H9 (cell line): ENCODE measurements around the gene UTP11. TPM values are rescaled to one million over a fixed set of nuclear protein-coding genes. Genes with fewer than 3 reads are reported as not detected.

Experiments
- DNase-seq: peaks from one replicate; pipeline ENCODE4 v3.0.0-alpha.2; 2017
- H2AFZ ChIP-seq: one replicate; pipeline ENCODE4 v1.6.1; 2013; ENCODE audit warnings: mild to moderate bottlenecking, low read length, control low read depth, moderate library complexity
- H2AK5ac ChIP-seq: 2 replicates; pipeline ENCODE4 v1.6.1; 2013; ENCODE audit warnings: low read length, control low read depth, mixed read lengths; ENCODE audit not compliant: insufficient read length
- H2BK120ac ChIP-seq: one replicate; pipeline ENCODE4 v1.6.1; 2013; ENCODE audit warnings: low read depth, mild to moderate bottlenecking, low read length, control low read depth, inconsistent platforms; ENCODE audit not compliant: poor library complexity, severe bottlenecking
- H2BK12ac ChIP-seq: 2 replicates; pipeline ENCODE4 v1.6.1; 2013; ENCODE audit warnings: low read length, control low read depth, mixed read lengths, low read depth; ENCODE audit not compliant: insufficient read length
- H2BK15ac ChIP-seq: 2 replicates; pipeline ENCODE4 v1.6.1; 2013; ENCODE audit warnings: low read depth, low read length, control low read depth
- H2BK20ac ChIP-seq: one replicate; pipeline ENCODE4 v1.6.1; 2013; ENCODE audit warnings: low read depth, mild to moderate bottlenecking, low read length, control low read depth, inconsistent platforms; ENCODE audit not compliant: poor library complexity, severe bottlenecking
- H2BK5ac ChIP-seq: 2 replicates; pipeline ENCODE4 v1.6.1; 2013; ENCODE audit warnings: low read length, control low read depth, mixed read lengths; ENCODE audit not compliant: insufficient read length
- H3K14ac ChIP-seq: 2 replicates; pipeline ENCODE4 v1.6.1; 2013; ENCODE audit warnings: low read length, control low read depth; ENCODE audit not compliant: insufficient read depth
- H3K18ac ChIP-seq: 2 replicates; pipeline ENCODE4 v1.6.1; 2013; ENCODE audit warnings: low read depth, mild to moderate bottlenecking, mixed read lengths, low read length, control low read depth; ENCODE audit not compliant: insufficient read length
- H3K23ac ChIP-seq: 2 replicates; pipeline ENCODE4 v1.6.1; 2013; ENCODE audit warnings: low read length, control low read depth, mixed read lengths, low read depth; ENCODE audit not compliant: insufficient read length
- H3K23me2 ChIP-seq: 2 replicates; pipeline ENCODE4 v1.6.1; 2013; ENCODE audit warnings: low read depth, mild to moderate bottlenecking, mixed read lengths, low read length, control low read depth; ENCODE audit not compliant: insufficient read length, poor library complexity, severe bottlenecking
- H3K27ac ChIP-seq: 2 replicates; pipeline ENCODE4 v1.5.1; 2013; ENCODE audit warnings: low read length, control low read depth, mixed read lengths, low read depth; ENCODE audit not compliant: insufficient read length
- H3K27me3 ChIP-seq: 2 replicates; pipeline ENCODE4 v1.6.1; 2013; ENCODE audit warnings: low read length, control low read depth, inconsistent platforms; ENCODE audit not compliant: insufficient read depth
- H3K4ac ChIP-seq: 2 replicates; pipeline ENCODE4 v1.6.1; 2013; ENCODE audit warnings: low read depth, mild to moderate bottlenecking, control low read depth, inconsistent platforms, low read length, moderate library complexity
- H3K4me1 ChIP-seq: 2 replicates; pipeline ENCODE4 v1.6.1; 2013; ENCODE audit warnings: low read length, control low read depth, inconsistent platforms; ENCODE audit not compliant: insufficient read depth
- H3K4me2 ChIP-seq: 2 replicates; pipeline ENCODE4 v1.6.1; 2013; ENCODE audit warnings: low read length, control low read depth, mixed read lengths; ENCODE audit not compliant: insufficient read length, insufficient read depth
- H3K56ac ChIP-seq: 2 replicates; pipeline ENCODE4 v1.6.1; 2013; ENCODE audit warnings: low read depth, mild to moderate bottlenecking, mixed read lengths, low read length, control low read depth; ENCODE audit not compliant: insufficient read length
- H3K79me1 ChIP-seq: 2 replicates; pipeline ENCODE4 v1.6.1; 2013; ENCODE audit warnings: low read depth, mild to moderate bottlenecking, moderate library complexity, low read length, control low read depth, inconsistent platforms; ENCODE audit not compliant: insufficient read depth, poor library complexity, severe bottlenecking
- H3K79me2 ChIP-seq: 2 replicates; pipeline ENCODE4 v1.6.1; 2013; ENCODE audit warnings: low read length, control low read depth, inconsistent platforms; ENCODE audit not compliant: insufficient read depth
- H3K9ac ChIP-seq: 2 replicates; pipeline ENCODE4 v1.6.1; 2013; ENCODE audit warnings: low read length, control low read depth, mixed read lengths; ENCODE audit not compliant: insufficient read length; ENCODE audit errors: extremely low read depth
- H3K9me3 ChIP-seq: one replicate; pipeline ENCODE4 v1.6.1; 2013; ENCODE audit warnings: low read depth, low read length, inconsistent platforms; ENCODE audit not compliant: control insufficient read depth
- H3T11ph ChIP-seq: one replicate; pipeline ENCODE4 v1.6.1; 2013; ENCODE audit warnings: mild to moderate bottlenecking, low read length, control low read depth, inconsistent platforms
- H4K20me1 ChIP-seq: one replicate; pipeline ENCODE4 v1.6.1; 2013; ENCODE audit not compliant: control insufficient read depth, insufficient read length, insufficient read depth
- H4K5ac ChIP-seq: 2 replicates; pipeline ENCODE4 v1.6.1; 2013; ENCODE audit warnings: low read depth, mild to moderate bottlenecking, mixed read lengths, low read length, control low read depth; ENCODE audit not compliant: insufficient read length
- H4K8ac ChIP-seq: replicated peaks from 2 replicates; pipeline ENCODE4 v1.6.1; 2013; ENCODE audit warnings: low read length, control low read depth, mixed read lengths, low read depth; ENCODE audit not compliant: insufficient read length
- H4K91ac ChIP-seq: 2 replicates; pipeline ENCODE4 v1.6.1; 2013; ENCODE audit warnings: low read depth, mild to moderate bottlenecking, moderate library complexity, mixed read lengths, low read length, control low read depth; ENCODE audit not compliant: insufficient read length
- H3K27ac Mint-ChIP-seq, 3 experiments: 2 replicates in 2 of 3; 3 replicates in 1 of 3; pipeline ENCODE4 v1.8.0; 2020 to 2021; ENCODE audit warnings: mixed read lengths in 3 of 3, mild to moderate bottlenecking in 1 of 3, moderate library complexity in 1 of 3
- H3K27me3 Mint-ChIP-seq: 2 replicates; pipeline ENCODE4 v1.8.0; 2021; ENCODE audit warnings: low read depth, mild to moderate bottlenecking, moderate library complexity, mixed read lengths
- H3K36me3 Mint-ChIP-seq, 3 experiments: 2 replicates in 2 of 3; 3 replicates in 1 of 3; pipeline ENCODE4 v1.8.0; 2020 to 2021; ENCODE audit warnings: low read depth in 3 of 3, mixed read lengths in 3 of 3; ENCODE audit not compliant: insufficient read depth in 1 of 3
- H3K4me1 Mint-ChIP-seq, 2 experiments: 2 replicates each; pipeline ENCODE4 v1.8.0; 2020; ENCODE audit warnings: mixed read lengths in 2 of 2
- H3K4me3 Mint-ChIP-seq, 2 experiments: 2 replicates in 1 of 2; 3 replicates in 1 of 2; pipeline ENCODE4 v1.8.0; 2020 to 2021; ENCODE audit warnings: mild to moderate bottlenecking in 2 of 2, mixed read lengths in 2 of 2, moderate library complexity in 1 of 2
- H3K9me3 Mint-ChIP-seq, 2 experiments: 2 replicates in 1 of 2; 3 replicates in 1 of 2; pipeline ENCODE4 v1.8.0; 2020; ENCODE audit warnings: mild to moderate bottlenecking in 2 of 2, mixed read lengths in 2 of 2, moderate library complexity in 1 of 2
- WGBS: extraction: QIAGEN DNeasy Blood & Tissue Kit; methylation state at CpG from one replicate; pipeline ENCODE4 v1.1.7; 2013; ENCODE audit warnings: missing lambda C conversion rate, low lambda C conversion rate, mixed read lengths; ENCODE audit not compliant: insufficient read length; ENCODE audit errors: extremely low coverage; 5-methylcytosine and 5-hydroxymethylcytosine counted together
- total RNA-seq: library from RNA; stranded (reverse); gene quantifications from 2 replicates; pipeline ENCODE4 v1.2.1, GENCODE V29; 2021
- TF ChIP-seq, protein P1 (sequence below): fragments of 200-600 bp; sonication (generic); conservative IDR thresholded peaks from 3 replicates; pipeline ENCODE4 v1.8.0; 2021; ENCODE audit warnings: antibody characterized with exemption, mild to moderate bottlenecking

The UTP11 gene
- total RNA-seq, 1 experiment from 2014 or later = 63.1 TPM

DNA sequence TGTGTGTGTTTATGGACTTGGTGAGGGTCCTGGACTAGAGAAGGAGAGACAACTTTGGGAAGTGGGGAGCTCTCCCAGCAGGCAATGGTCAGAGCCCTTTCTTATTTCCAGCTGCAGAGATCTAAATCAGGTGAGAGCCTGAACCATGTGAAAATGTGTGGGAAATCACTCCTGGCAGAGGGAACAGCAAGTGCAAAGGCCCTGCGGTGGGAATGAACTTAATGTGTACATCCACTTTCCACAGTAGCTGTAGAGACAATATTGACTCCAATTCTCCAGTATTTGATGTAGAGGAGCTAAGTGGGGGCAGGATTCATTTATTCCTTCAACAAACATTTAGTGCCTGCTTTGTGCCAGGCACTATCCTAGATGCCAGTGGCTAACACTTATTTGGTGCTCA lies 48.8 kb downstream of the UTP11 start:
- H3K27ac ChIP-seq = no peak overlapping the region
- H3K79me2 ChIP-seq = no peaks in the 10 kb centered on the region
- H2BK120ac ChIP-seq = no peak overlapping the region
- DNase-seq = no peak
- H3K56ac ChIP-seq = no peak overlapping the region
- H2BK12ac ChIP-seq = no peak overlapping the region
- no peak overlapping the region for H2BK20ac ChIP-seq
- no peak overlapping the region for H3K4ac ChIP-seq
- H4K91ac ChIP-seq = no peak overlapping the region
- H3K4me1 ChIP-seq = peaks cover 2% of the 10 kb centered on the region; the same call in 1 of the 2 replicates
- peaks cover 10% of the 10 kb centered on the region for H3K27me3 Mint-ChIP-seq
- WGBS = no CpG with 5 or more reads among the region's 1 CpG
- H3K27me3 ChIP-seq = no peaks in the 10 kb centered on the region
- H2BK15ac ChIP-seq = no peak overlapping the region
- no peaks in the 10 kb centered on the region for H3K79me1 ChIP-seq
- no peak overlapping the region for H2BK5ac ChIP-seq
- no peak overlapping the region for H2AFZ ChIP-seq
- no peak overlapping the region for H3K18ac ChIP-seq
- no peaks in the 10 kb centered on the region for H4K20me1 ChIP-seq
- H3K36me3 Mint-ChIP-seq = peaks cover 0 to 9% (median 0%) of the 10 kb centered on the region in 3 experiments; a peak in 4 of 7 replicates
- H3K9me3 ChIP-seq = no peaks in the 10 kb centered on the region
- no peak overlapping the region for H4K8ac ChIP-seq
- H3K4me1 Mint-ChIP-seq = peaks cover 34 to 44% of the 10 kb centered on the region in 2 experiments
- H3K23me2 ChIP-seq = no peaks in the 10 kb centered on the region
- H3K4me2 ChIP-seq = no peak overlapping the region
- H3K9me3 Mint-ChIP-seq = peaks cover 0 to 3% of the 10 kb centered on the region in 2 experiments; a peak in 1 of 5 replicates
- H3K27ac Mint-ChIP-seq = no peak overlapping the region
- no peak overlapping the region for H3K4me3 Mint-ChIP-seq
- H3K23ac ChIP-seq = no peak overlapping the region
- no peak overlapping the region for H2AK5ac ChIP-seq
- TF ChIP-seq, protein P1, sequence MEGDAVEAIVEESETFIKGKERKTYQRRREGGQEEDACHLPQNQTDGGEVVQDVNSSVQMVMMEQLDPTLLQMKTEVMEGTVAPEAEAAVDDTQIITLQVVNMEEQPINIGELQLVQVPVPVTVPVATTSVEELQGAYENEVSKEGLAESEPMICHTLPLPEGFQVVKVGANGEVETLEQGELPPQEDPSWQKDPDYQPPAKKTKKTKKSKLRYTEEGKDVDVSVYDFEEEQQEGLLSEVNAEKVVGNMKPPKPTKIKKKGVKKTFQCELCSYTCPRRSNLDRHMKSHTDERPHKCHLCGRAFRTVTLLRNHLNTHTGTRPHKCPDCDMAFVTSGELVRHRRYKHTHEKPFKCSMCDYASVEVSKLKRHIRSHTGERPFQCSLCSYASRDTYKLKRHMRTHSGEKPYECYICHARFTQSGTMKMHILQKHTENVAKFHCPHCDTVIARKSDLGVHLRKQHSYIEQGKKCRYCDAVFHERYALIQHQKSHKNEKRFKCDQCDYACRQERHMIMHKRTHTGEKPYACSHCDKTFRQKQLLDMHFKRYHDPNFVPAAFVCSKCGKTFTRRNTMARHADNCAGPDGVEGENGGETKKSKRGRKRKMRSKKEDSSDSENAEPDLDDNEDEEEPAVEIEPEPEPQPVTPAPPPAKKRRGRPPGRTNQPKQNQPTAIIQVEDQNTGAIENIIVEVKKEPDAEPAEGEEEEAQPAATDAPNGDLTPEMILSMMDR = no peak
- H3K14ac ChIP-seq = no peak overlapping the region
- H3K9ac ChIP-seq = no peak overlapping the region
- H4K5ac ChIP-seq = no peak overlapping the region
- no peak overlapping the region for H3T11ph ChIP-seq
